Tongue (tissue), 2 donors: ENCODE measurements around the gene TOP3B. TPM values are rescaled to one million over a fixed set of nuclear protein-coding genes. Genes with fewer than 3 reads are reported as not detected.

Experiments
- DNase-seq: peaks from one replicate; pipeline ENCODE4 v3.0.0-alpha.2; 2015
- total RNA-seq: library from RNA; depleted of rRNA; stranded (reverse); fragments of >200 nt; gene quantifications from one replicate; pipeline ENCODE4 v1.2.3, GENCODE V29; 2014

Gene TOP3B
- total RNA-seq, 1 donor from 2014 or later, result 19.0 TPM

- DNase-seq, result no peak
Observed at GRCh38 chr22:21961886-21962654, 20.5 kb downstream of the TOP3B start.

- DNase-seq, result no peak
Observed at GRCh38 chr22:21961127-21961867, 21.3 kb downstream of the TOP3B start.

- DNase-seq, result no peak
Observed at GRCh38 chr22:21960200-21961126, 22.1 kb downstream of the TOP3B start.

- DNase-seq, result no peak
Observed at GRCh38 chr22:21959274-21960074, 23.1 kb downstream of the TOP3B start.

GRCh38 chr22:21958360-21959273, 24.0 kb downstream of the TOP3B start:
- DNase-seq, result no peak

- DNase-seq, result peak; percentile 95
Observed at GRCh38 chr22:21952586-21953571, 29.7 kb downstream of the TOP3B start, which contains the start of gene PPM1F. Gene PPM1F (minus strand): TSS chr22:21952848. CDS start chr22:21946048, 6,800 bp downstream.

GRCh38 chr22:21951931-21952465, 30.6 kb downstream of the TOP3B start:
- peak; percentile 87 for DNase-seq

- DNase-seq, result no peak
Observed at GRCh38 chr22:21951062-21951461, 31.5 kb downstream of the TOP3B start.

GRCh38 chr22:21949948-21950347, 32.6 kb downstream of the TOP3B start:
- DNase-seq, result no peak

- DNase-seq, result no peak
Observed at GRCh38 chr22:21949569-21949918, 33.0 kb downstream of the TOP3B start.

- DNase-seq, result no peak
Observed at GRCh38 chr22:21948824-21949568, 33.6 kb downstream of the TOP3B start.

- DNase-seq, result no peak
Observed at GRCh38 chr22:21948390-21948789, 34.2 kb downstream of the TOP3B start.

GRCh38 chr22:21947040-21948014, 35.3 kb downstream of the TOP3B start:
- no peak for DNase-seq

- DNase-seq, result no peak
Observed at GRCh38 chr22:21946262-21946925, 36.2 kb downstream of the TOP3B start.

GRCh38 chr22:21945453-21946261, 36.9 kb downstream of the TOP3B start:
- no peak for DNase-seq
